OCI-LY3 (cell line): Measurements from ENCODE around the gene CEACAM8.

Experiments used
- H2AFZ ChIP-seq: fragments of 200-600, 300-600 bp; shearing (Covaris generic); 2 replicates; pipeline ENCODE4 v1.6.0; 2014; ENCODE audit warnings: antibody characterized with exemption, low read depth, low read length
- H3K27ac ChIP-seq: fragments of 200-600, 300-600 bp; sonication (generic); 2 replicates; pipeline ENCODE4 v1.5.1; 2014; ENCODE audit warnings: mild to moderate bottlenecking, low read length, moderate library complexity, mixed read lengths
- H3K27me3 ChIP-seq: fragments of 200-600, 300-600 bp; sonication (generic); 2 replicates; pipeline ENCODE4 v1.6.1; 2014; ENCODE audit warnings: low read depth, low read length, mixed read lengths
- H3K36me3 ChIP-seq: fragments of 200-600, 300-600 bp; sonication (generic); replicated peaks from 2 replicates; pipeline ENCODE3; 2014; ENCODE audit warnings: low read depth, low read length, mixed read lengths
- H3K4me1 ChIP-seq: fragments of 300-600, 200-600 bp; sonication (generic); 2 replicates; pipeline ENCODE4 v1.6.1; 2014; ENCODE audit warnings: low read length, mixed read lengths
- H3K4me2 ChIP-seq: fragments of 200-600, 300-600 bp; sonication (generic); 2 replicates; pipeline ENCODE4 v1.6.1; 2014; ENCODE audit warnings: low read length, mixed read lengths
- H3K4me3 ChIP-seq: fragments of 300-600, 200-600 bp; sonication (generic); 2 replicates; pipeline ENCODE4 v1.5.1; 2014; ENCODE audit warnings: antibody characterized with exemption, mild to moderate bottlenecking, low read length, moderate library complexity
- H3K79me2 ChIP-seq: fragments of 300-600, 200-600 bp; shearing (Covaris generic); 2 replicates; pipeline ENCODE4 v1.6.1; 2014; ENCODE audit warnings: mild to moderate bottlenecking, low read length, mixed read lengths
- H3K9ac ChIP-seq: fragments of 300-600, 200-600 bp; shearing (Covaris generic); 2 replicates; pipeline ENCODE4 v1.6.0; 2014; ENCODE audit warnings: mild to moderate bottlenecking, low read length, moderate library complexity
- H3K9me3 ChIP-seq: fragments of 200-600, 300-600 bp; shearing (Covaris generic); 2 replicates; pipeline ENCODE4 v1.6.1; 2014; ENCODE audit warnings: low read length, mixed read lengths; ENCODE audit not compliant: insufficient read depth
- H4K20me1 ChIP-seq: fragments of 200-600, 300-600 bp; sonication (generic); 2 replicates; pipeline ENCODE4 v1.6.1; 2016; ENCODE audit warnings: low read length, mixed read lengths; ENCODE audit not compliant: insufficient read depth
- CTCF ChIP-seq: fragments of 200-600, 300-600 bp; sonication (generic); IDR thresholded peaks from 2 replicates; pipeline ENCODE4 v1.5.1; 2014; ENCODE audit warnings: antibody characterized with exemption, low read length, low read depth
- EZH2phosphoT487 ChIP-seq: fragments of 200-600 bp; shearing (Covaris generic); IDR thresholded peaks from 2 replicates; pipeline ENCODE4 v1.6.1; 2018; ENCODE audit warnings: antibody characterized with exemption, mixed run types, low read depth

The CEACAM8 gene

GRCh38 chr19:42584466-42584865 lies 10.3 kb downstream of the CEACAM8 start:
- no peak overlapping the region for H3K4me3 ChIP-seq

GRCh38 chr19:42577016-42577415 lies 17.7 kb downstream of the CEACAM8 start:
- Histone ChIP-seq H3K27ac (no peak overlapping the region), H3K4me1 (no peaks in the 10 kb centered on the region), H3K4me2 (no peak overlapping the region), H3K9ac (no peak overlapping the region), H3K79me2 (no peaks in the 10 kb centered on the region), H2AFZ (no peak overlapping the region), H4K20me1 (no peaks in the 10 kb centered on the region), H3K27me3 (peaks cover 48% of the 10 kb centered on the region), H3K4me3 (no peak overlapping the region), H3K36me3 (no peaks in the 10 kb centered on the region), H3K9me3 (no peaks in the 10 kb centered on the region)
- no peak for TF ChIP-seq CTCF
- TF ChIP-seq EZH2phosphoT487 = no peak

More at GRCh38 chr19:42584466-42584865, 10.3 kb downstream of the CEACAM8 start:
- Histone ChIP-seq H3K9ac (no peak overlapping the region), H3K4me2 (no peak overlapping the region), H3K27ac (no peak overlapping the region), H3K27me3 (peaks cover 42% of the 10 kb centered on the region), H3K79me2 (no peaks in the 10 kb centered on the region), H3K4me1 (no peaks in the 10 kb centered on the region), H4K20me1 (no peaks in the 10 kb centered on the region), H2AFZ (no peak overlapping the region), H3K9me3 (no peaks in the 10 kb centered on the region), H3K36me3 (no peaks in the 10 kb centered on the region)
- TF ChIP-seq EZH2phosphoT487 (no peak), CTCF (no peak)

GRCh38 chr19:42576241-42576640 lies 18.5 kb downstream of the CEACAM8 start:
- no peak overlapping the region for H3K4me2 ChIP-seq
- H3K9me3 ChIP-seq = no peaks in the 10 kb centered on the region
- no peaks in the 10 kb centered on the region for H3K4me1 ChIP-seq
- no peaks in the 10 kb centered on the region for H3K36me3 ChIP-seq
- H2AFZ ChIP-seq = no peak overlapping the region
- H4K20me1 ChIP-seq = no peaks in the 10 kb centered on the region
- TF ChIP-seq CTCF (no peak), EZH2phosphoT487 (no peak)
- H3K27ac ChIP-seq = no peak overlapping the region
- H3K27me3 ChIP-seq = peaks cover 48% of the 10 kb centered on the region
- no peak overlapping the region for H3K9ac ChIP-seq
- no peaks in the 10 kb centered on the region for H3K79me2 ChIP-seq
- no peak overlapping the region for H3K4me3 ChIP-seq

GRCh38 chr19:42573642-42574041 lies 21.1 kb downstream of the CEACAM8 start:
- Histone ChIP-seq H3K36me3 (no peaks in the 10 kb centered on the region), H3K9me3 (no peaks in the 10 kb centered on the region), H3K79me2 (no peaks in the 10 kb centered on the region), H3K9ac (no peak overlapping the region), H3K27me3 (peaks cover 50% of the 10 kb centered on the region), H2AFZ (no peak overlapping the region), H3K4me2 (no peak overlapping the region), H3K27ac (no peak overlapping the region), H4K20me1 (no peaks in the 10 kb centered on the region), H3K4me1 (no peaks in the 10 kb centered on the region), H3K4me3 (no peak overlapping the region)
- TF ChIP-seq CTCF = no peak
- no peak for TF ChIP-seq EZH2phosphoT487
